ENCODE measurements around the gene OGDHL.

The OGDHL gene

DNA sequence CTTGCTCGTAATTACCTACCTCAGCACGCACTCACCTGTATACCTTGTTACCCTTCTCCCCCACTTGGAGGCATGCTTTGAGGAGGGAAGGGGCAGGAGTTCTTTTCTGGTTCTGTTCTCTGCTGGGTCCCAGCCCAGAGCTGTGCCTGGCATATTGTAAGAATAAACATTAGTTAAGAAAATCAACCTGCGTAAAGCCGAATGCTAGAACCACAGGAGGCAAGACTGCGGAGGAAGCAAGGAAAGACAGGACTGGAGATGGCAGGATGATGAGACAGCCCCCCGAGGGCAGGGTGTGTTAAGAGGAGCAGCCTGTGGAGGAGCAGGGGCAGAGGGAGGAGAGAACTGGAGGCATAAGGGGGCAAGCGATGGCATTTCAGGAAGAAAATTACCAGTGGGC is 73.2 kb downstream of the OGDHL start:
- DNase-seq (ENCODE audit: low read depth), result no peak

DNA sequence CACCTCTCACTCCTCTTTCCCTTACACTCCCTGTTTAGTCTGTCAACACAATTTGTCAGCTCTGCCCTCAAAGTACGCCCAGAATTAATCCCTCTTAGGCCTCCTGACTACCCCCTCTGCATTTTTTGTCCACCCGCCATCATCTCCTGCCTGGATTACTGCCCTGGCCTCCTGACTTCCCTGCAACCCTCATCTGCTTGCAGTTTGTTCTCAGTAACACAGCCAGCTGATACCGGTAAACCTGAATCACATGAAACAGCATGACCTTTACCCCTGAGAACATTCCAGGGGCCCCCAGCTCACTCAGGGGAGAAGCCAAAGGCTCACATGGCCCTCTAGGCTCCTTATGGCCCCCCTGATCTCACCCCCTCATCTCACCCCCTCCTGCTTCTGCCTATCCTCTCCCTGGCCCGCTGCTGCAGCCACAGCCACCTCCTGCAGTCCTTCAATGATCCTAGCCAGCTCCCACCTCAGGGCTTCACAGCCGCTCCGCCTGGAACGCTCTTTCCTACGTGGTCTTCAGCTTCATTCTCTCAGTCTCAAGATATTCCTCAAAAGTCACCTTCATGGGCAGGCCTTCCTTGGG is 73.8 kb downstream of the OGDHL start:
- no peak for DNase-seq (ENCODE audit: low read depth)

DNA sequence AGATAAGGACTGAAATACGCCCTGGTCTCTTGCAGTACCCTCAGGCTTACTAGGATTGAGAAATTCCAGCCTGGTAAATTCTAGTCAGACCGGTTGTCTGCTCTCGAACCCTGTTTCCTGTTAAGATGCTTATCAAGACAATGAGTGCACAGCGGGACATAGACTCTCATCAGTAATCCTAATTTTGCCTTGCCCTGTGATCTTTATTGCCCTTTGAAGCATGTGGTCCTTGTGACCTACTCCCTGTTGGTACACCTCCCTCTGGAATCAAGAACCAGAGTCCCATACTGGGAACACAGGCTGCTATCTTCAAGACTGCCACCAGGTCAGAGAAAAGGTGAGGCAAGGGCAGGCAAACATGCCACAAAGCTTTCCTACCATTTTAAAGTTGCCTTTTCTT is 75.5 kb downstream of the OGDHL start:
- DNase-seq (ENCODE audit: low read depth), result no peak

All from stimulated activated CD4-positive, alpha-beta T cell treated with anti-CD3 and anti-CD28 coated beads, Interleukin-2, amount 100 ng/mL, for 4 hours (primary cell).